B cell (primary cell): ENCODE measurements around the gene SNX12. TPM values are rescaled to one million over a fixed set of nuclear protein-coding genes. Genes with fewer than 3 reads are reported as not detected.
A peak's percentile ranks its signal among the peaks of the same experiment; 100 is the strongest.

Experiments
- ATAC-seq: fragments of 200-7000 bp; cut with Tn5 transposase; one replicate; pipeline ENCODE4 v1.10.0; 2021; ENCODE audit warnings: low read depth, mild to moderate bottlenecking, moderate number of reproducible peaks, moderate library complexity
- CTCF ChIA-PET: fragments of 350-600 bp; sonication (Branson Sonifier 250); formaldehyde crosslinking; loops from one replicate; lab custom pipeline; 2021; ENCODE audit warnings: antibody characterized with exemption, inconsistent platforms; lab: Charles Lee
- POLR2A ChIA-PET: fragments of 350-600 bp; sonication (Branson Sonifier 250); formaldehyde crosslinking; loops from one replicate; lab custom pipeline; 2021; ENCODE audit warnings: antibody characterized with exemption; lab: Charles Lee
- DNase-seq: peaks from one replicate; pipeline ENCODE4 v3.0.0; 2013
- H2AFZ ChIP-seq: 2 replicates; pipeline ENCODE4 v1.6.1; 2012; ENCODE audit warnings: mild to moderate bottlenecking, low read depth, low read length; ENCODE audit not compliant: insufficient read depth, poor library complexity, severe bottlenecking
- H3K27ac ChIP-seq, 2 donors: 1 replicate in 1 of 2; 2 replicates in 1 of 2; pipeline ENCODE4 v1.5.1; 2012 to 2013; ENCODE audit warnings: low read length in 2 of 2, mild to moderate bottlenecking in 2 of 2, moderate library complexity in 1 of 2
- H3K27me3 ChIP-seq, 4 experiments: fragments of 200-600 bp in 1 of 4; sonication (generic) in 1 of 4; replicated peaks in 1 of 4; 1 replicate in 2 of 4; 2 replicates in 2 of 4; pipeline versions ENCODE4 v1.6.1 to v1.7.0; 2013 to 2016; ENCODE audit warnings: low read length in 3 of 4, mild to moderate bottlenecking in 2 of 4, mixed read lengths in 1 of 4, moderate library complexity in 1 of 4; ENCODE audit not compliant: insufficient read depth in 4 of 4, control insufficient read depth in 3 of 4; ENCODE audit errors: control extremely low read depth in 1 of 4
- H3K36me3 ChIP-seq, 2 experiments: replicated peaks in 1 of 2; 1 replicate in 1 of 2; 2 replicates in 1 of 2; pipeline versions ENCODE4 v1.6.1 to v1.7.1; 2013; ENCODE audit warnings: low read length in 1 of 2; ENCODE audit not compliant: insufficient read depth in 2 of 2, control insufficient read depth in 1 of 2; ENCODE audit errors: control extremely low read depth in 1 of 2, extremely low read depth in 1 of 2
- H3K4me1 ChIP-seq, 2 donors: fragments of 200-600 bp in 1 of 2; sonication (generic) in 1 of 2; 1 replicate in 1 of 2; 2 replicates in 1 of 2; pipeline versions ENCODE4 v1.5.1 to v1.6.1; 2013 to 2017; ENCODE audit warnings: low read length in 2 of 2; ENCODE audit not compliant: control insufficient read depth in 2 of 2, insufficient read depth in 2 of 2
- H3K4me2 ChIP-seq: replicated peaks from 2 replicates; pipeline ENCODE3; 2012; ENCODE audit warnings: mild to moderate bottlenecking, low read depth, low read length; ENCODE audit not compliant: poor library complexity, severe bottlenecking
- H3K4me3 ChIP-seq, 5 experiments: fragments of 200-600 bp in 1 of 5; sonication (generic) in 1 of 5; 1 replicate in 3 of 5; 2 replicates in 2 of 5; pipeline versions ENCODE4 v1.5.1 to v1.7.0; 2011 to 2016; ENCODE audit warnings: low read length in 4 of 5, mild to moderate bottlenecking in 4 of 5, low read depth in 2 of 5, control low read depth in 1 of 5, moderate library complexity in 1 of 5; ENCODE audit not compliant: insufficient read depth in 1 of 5; ENCODE audit errors: control extremely low read depth in 1 of 5, extremely low read depth in 1 of 5
- H3K79me2 ChIP-seq: fragments of 200-600 bp; sonication (generic); one replicate; pipeline ENCODE4 v1.6.0; 2016; ENCODE audit warnings: low read length; ENCODE audit not compliant: control insufficient read depth, insufficient read depth
- H3K9ac ChIP-seq: fragments of 200-600 bp; sonication (generic); 2 replicates; pipeline ENCODE4 v1.6.1; 2017; ENCODE audit warnings: mild to moderate bottlenecking, low read length, moderate library complexity
- H3K9me3 ChIP-seq, 3 donors: one replicate each; pipeline versions ENCODE4 v1.6.1 to v1.7.1; 2013; ENCODE audit warnings: low read length in 2 of 3; ENCODE audit not compliant: control insufficient read depth in 2 of 3, insufficient read depth in 1 of 3; ENCODE audit errors: control extremely low read depth in 1 of 3
- H4K20me1 ChIP-seq: 2 replicates; pipeline ENCODE4 v1.6.0; 2012; ENCODE audit warnings: mild to moderate bottlenecking, low read length; ENCODE audit not compliant: insufficient read depth, control insufficient read depth, poor library complexity, severe bottlenecking
- H3K27ac Mint-ChIP-seq: one replicate; pipeline ENCODE4 v1.8.0; 2021; ENCODE audit warnings: mixed read lengths
- H3K27me3 Mint-ChIP-seq: one replicate; pipeline ENCODE4 v1.8.0; 2021; ENCODE audit warnings: mixed read lengths
- H3K4me1 Mint-ChIP-seq: one replicate; pipeline ENCODE4 v1.8.0; 2021; ENCODE audit warnings: mixed read lengths
- H3K4me3 Mint-ChIP-seq: one replicate; pipeline ENCODE4 v1.8.0; 2021; ENCODE audit warnings: mixed read lengths
- H3K9me3 Mint-ChIP-seq: one replicate; pipeline ENCODE4 v1.8.0; 2022; ENCODE audit warnings: mixed read lengths; ENCODE audit not compliant: insufficient read depth
- CTCF ChIP-seq: fragments of 200-600 bp; IDR thresholded peaks from one replicate; pipeline ENCODE4 v1.8.0; 2022; ENCODE audit warnings: antibody characterized with exemption, mild to moderate bottlenecking
- EZH2 ChIP-seq: IDR thresholded peaks from 2 replicates; pipeline ENCODE4 v1.6.1; 2012; ENCODE audit warnings: borderline replicate concordance, low read depth, mild to moderate bottlenecking, moderate library complexity, low read length; ENCODE audit not compliant: insufficient read depth, poor library complexity, severe bottlenecking
- WGBS: methylation state at CpG from one replicate; pipeline ENCODE4 v1.1.5; 2013; ENCODE audit warnings: missing lambda C conversion rate; ENCODE audit not compliant: insufficient coverage; 5-methylcytosine and 5-hydroxymethylcytosine counted together
- intact Hi-C: fragments of 100-400 bp; cut with micrococcal nuclease; formaldehyde crosslinking; loops from one replicate; pipeline ENCODE4 v1.10.0; 2022
- polyA plus RNA-seq: library from polyadenylated mRNA; depleted of rRNA; stranded (reverse); fragments of >200 nt; gene quantifications from 2 replicates; pipeline ENCODE4 v1.2.3, GENCODE V29; 2012
- total RNA-seq, 2 donors: library from RNA; stranded (reverse); fragments of 120-200 nt in 1 of 2; gene quantifications; 1 replicate in 1 of 2; 2 replicates in 1 of 2; pipeline versions ENCODE4 v1.2.3 to v1.2.4, GENCODE V29; 2013 to 2022

SNX12 gene
- total and polyA plus RNA-seq, 2 donors (not counting 1 experiment from before 2014, with no cell fraction given), result 10.5 to 42.9 TPM

GRCh38 chrX:71095555-71095980 lies 27.4 kb upstream of the SNX12 start, which contains the start of gene FOXO4:
Gene FOXO4, plus strand, starts transcription at chrX:71095851. Its CDS starts 678 bp downstream, at chrX:71096529.
- Histone ChIP-seq H3K9ac (peak within 1 kb of the TSS; percentile 57), H3K4me3 (peak within 1 kb of the TSS; percentile 49 to 73 (median 61)), H3K4me1 (peaks cover 13 to 28% of the 10 kb centered on the region in 2 donors), H3K4me2 (peak within 1 kb of the TSS; percentile 74), H3K9me3 (no peaks in the 10 kb centered on the region), H3K79me2 (peaks cover 13% of the 10 kb centered on the region), H3K27me3 (no peaks in the 10 kb centered on the region), H3K36me3 (no peaks in the 10 kb centered on the region), H4K20me1 (no peaks in the 10 kb centered on the region), H3K27ac (peak within 1 kb of the TSS; percentile 43 to 61), H2AFZ (peak within 1 kb of the TSS; percentile 88)
- H3K4me1 Mint-ChIP-seq, result peaks cover 26% of the 10 kb centered on the region
- no peak for TF ChIP-seq EZH2
- no peak for TF ChIP-seq CTCF
- CTCF ChIA-PET, result interaction anchor here (0.9 to 2.8 kb wide), 5 partner anchors 9 to 35 kb away, joined by 3 to 33 read pairs (median 4); partner anchors contain the start of genes IL2RG and MED12
- peak; percentile 85 for ATAC-seq
- H3K27me3 Mint-ChIP-seq, result no peaks in the 10 kb centered on the region
- H3K4me3 Mint-ChIP-seq, result peak within 1 kb of the TSS; percentile 98
- intact Hi-C loops, result loop anchor here (1.0 to 10.0 kb wide), 2 partner anchors 27 to 159 kb away; partner anchors contain the start of genes SNX12 and ZMYM3
- 0% methylated on average over 9 of the region's 29 CpGs for WGBS
- DNase-seq, result peak; percentile 87
- H3K27ac Mint-ChIP-seq, result peak within 1 kb of the TSS; percentile 99
- POLR2A ChIA-PET, result interaction anchor here (0.9 to 1.0 kb wide), 2 partner anchors 16 to 34 kb away, joined by 3 to 9 read pairs; partner anchors contain the start of gene IL2RG
- no peaks in the 10 kb centered on the region for H3K9me3 Mint-ChIP-seq

- H3K27ac Mint-ChIP-seq, result peak overlapping the region; percentile 87
- CTCF ChIA-PET, result interaction anchor here (1.4 kb wide), 1 partner anchor 35 kb away, joined by 4 read pairs; no protein-coding TSS in a partner anchor
- Histone ChIP-seq H3K9ac (peak overlapping the region; percentile 57), H4K20me1 (no peaks in the 10 kb centered on the region), H3K9me3 (no peaks in the 10 kb centered on the region), H3K27me3 (no peaks in the 10 kb centered on the region), H3K36me3 (no peaks in the 10 kb centered on the region), H2AFZ (peak overlapping the region; percentile 88), H3K4me3 (peak overlapping the region; percentile 49 to 73 (median 61)), H3K79me2 (peaks cover 13% of the 10 kb centered on the region), H3K4me2 (peak overlapping the region; percentile 74), H3K4me1 (peaks cover 13 to 28% of the 10 kb centered on the region in 2 donors), H3K27ac (peak overlapping the region in 1 of 2 donors; percentile 61)
- no peaks in the 10 kb centered on the region for H3K27me3 Mint-ChIP-seq
- ATAC-seq (no peak), DNase-seq (no peak)
- intact Hi-C loops, result loop anchor here (1.0 to 10.0 kb wide), 2 partner anchors 27 to 160 kb away; partner anchors contain the start of genes SNX12 and ZMYM3
- peaks cover 26% of the 10 kb centered on the region for H3K4me1 Mint-ChIP-seq
- POLR2A ChIA-PET, result no interaction called here
- peak overlapping the region; percentile 98 for H3K4me3 Mint-ChIP-seq
- WGBS, result 29% methylated on average over 3 of the region's 6 CpGs
- H3K9me3 Mint-ChIP-seq, result no peaks in the 10 kb centered on the region
- TF ChIP-seq CTCF (no peak), EZH2 (no peak)
Observed at GRCh38 chrX:71095033-71095432, 26.9 kb upstream of the SNX12 start.
